Prostate gland (tissue), 2 donors: ENCODE results near the gene MAPK8IP1.

Source experiments
- POLR2A ChIP-seq: fragments of 450-650 bp; IDR thresholded peaks from one replicate; pipeline ENCODE4 v1.6.1; 2016; ENCODE audit warnings: antibody characterized with exemption, mild to moderate bottlenecking
- POLR2AphosphoS5 ChIP-seq: sonication (generic); formaldehyde crosslinking; IDR thresholded peaks from one replicate; pipeline ENCODE4 v1.6.1; 2017; ENCODE audit warnings: antibody characterized with exemption
- TF ChIP-seq, protein P1 (sequence below), 4 experiments: fragments of 200-600 bp in 2 of 4; fragments of 450-650 bp in 2 of 4; sonication (generic) in 2 of 4; IDR thresholded peaks; 1 replicate in 3 of 4; 2 replicates in 1 of 4; pipeline ENCODE4 v1.5.1; 2016 to 2019; ENCODE audit warnings: antibody characterized with exemption in 4 of 4, mild to moderate bottlenecking in 2 of 4, moderate library complexity in 2 of 4

DNA sequence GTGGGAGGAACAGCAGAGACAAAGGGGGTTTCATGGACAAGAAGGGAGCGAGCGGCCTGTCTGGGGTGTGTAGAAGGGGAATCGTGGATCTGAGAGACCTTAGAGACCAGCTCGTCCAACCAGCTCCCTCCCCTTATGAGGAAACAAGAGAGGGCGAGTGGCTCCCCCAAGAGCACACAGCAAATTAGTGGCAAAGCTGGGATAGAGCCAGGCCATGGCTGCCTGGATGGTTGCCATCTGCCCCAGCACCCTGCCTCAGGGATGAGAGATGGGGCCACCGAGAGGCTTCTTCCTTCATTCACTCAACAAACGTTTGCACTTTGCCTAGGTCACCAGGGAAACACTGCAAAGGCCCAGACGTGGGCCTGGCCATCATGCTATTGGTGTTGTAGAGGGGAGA lies 4.1 kb downstream of the MAPK8IP1 start:
- TF ChIP-seq, protein P1, sequence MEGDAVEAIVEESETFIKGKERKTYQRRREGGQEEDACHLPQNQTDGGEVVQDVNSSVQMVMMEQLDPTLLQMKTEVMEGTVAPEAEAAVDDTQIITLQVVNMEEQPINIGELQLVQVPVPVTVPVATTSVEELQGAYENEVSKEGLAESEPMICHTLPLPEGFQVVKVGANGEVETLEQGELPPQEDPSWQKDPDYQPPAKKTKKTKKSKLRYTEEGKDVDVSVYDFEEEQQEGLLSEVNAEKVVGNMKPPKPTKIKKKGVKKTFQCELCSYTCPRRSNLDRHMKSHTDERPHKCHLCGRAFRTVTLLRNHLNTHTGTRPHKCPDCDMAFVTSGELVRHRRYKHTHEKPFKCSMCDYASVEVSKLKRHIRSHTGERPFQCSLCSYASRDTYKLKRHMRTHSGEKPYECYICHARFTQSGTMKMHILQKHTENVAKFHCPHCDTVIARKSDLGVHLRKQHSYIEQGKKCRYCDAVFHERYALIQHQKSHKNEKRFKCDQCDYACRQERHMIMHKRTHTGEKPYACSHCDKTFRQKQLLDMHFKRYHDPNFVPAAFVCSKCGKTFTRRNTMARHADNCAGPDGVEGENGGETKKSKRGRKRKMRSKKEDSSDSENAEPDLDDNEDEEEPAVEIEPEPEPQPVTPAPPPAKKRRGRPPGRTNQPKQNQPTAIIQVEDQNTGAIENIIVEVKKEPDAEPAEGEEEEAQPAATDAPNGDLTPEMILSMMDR (IDR thresholded peaks at IDR 0.05): no peak
- TF ChIP-seq POLR2A (no peak), POLR2AphosphoS5 (no peak)
